HG02798 (cell line): ENCODE results near the gene TCL1A.
"Not testable (repeated sequence)": the region's sequence is repeated elsewhere in the genome, so short reads cannot be mapped to it uniquely, and the experiment has no call there.

ENCODE experiments used
- ATAC-seq: cut with Tn5 transposase; IDR thresholded peaks from one replicate; pipeline ENCODE4 v1.9.1; 2021; ENCODE audit warnings: mild to moderate bottlenecking; ENCODE audit not compliant: unreplicated experiment, poor library complexity

The TCL1A gene

DNA sequence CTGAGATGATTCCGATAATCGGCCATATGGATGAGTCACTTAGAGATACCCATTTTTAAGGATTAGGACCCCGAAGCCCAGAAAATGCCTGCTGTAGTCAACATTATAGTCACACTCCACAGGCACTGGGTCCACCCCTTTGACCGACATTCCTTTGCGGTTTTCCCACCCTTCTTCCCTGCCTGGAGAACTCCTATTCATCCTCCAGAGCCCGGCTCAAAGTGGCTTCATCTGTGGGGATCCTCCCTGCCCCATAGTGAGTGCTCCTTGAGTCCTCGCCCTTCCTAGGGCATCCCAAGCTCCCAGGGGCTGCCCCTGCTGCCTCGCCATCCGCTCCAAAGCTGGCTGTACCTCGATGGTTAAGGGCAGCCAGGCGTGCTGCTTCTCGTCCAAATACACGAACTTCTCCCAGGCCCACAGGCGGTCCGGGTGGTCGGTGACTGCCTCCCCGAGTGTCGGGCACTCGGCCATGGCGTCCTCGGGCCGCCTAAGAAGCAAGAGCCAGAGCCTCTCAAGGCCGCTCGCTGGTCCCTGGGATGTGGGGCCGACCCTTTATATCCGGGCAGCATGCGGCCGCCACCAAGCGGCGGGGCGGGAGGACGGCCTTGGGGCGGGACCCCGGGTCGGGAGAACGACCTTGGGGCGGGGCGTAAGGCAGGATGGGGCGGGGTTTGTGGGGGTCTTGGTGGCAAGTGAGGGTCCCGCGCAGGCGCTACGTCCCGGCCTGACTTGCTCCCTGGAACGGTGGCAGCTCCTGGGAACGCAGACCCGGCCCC, at the start of gene TCL1A:
Gene TCL1A, minus strand, starts transcription at position 530 of the 776 bp plus-strand sequence. Its CDS starts 59 bp downstream, at position 471.
- peak; percentile 78 for ATAC-seq

DNA sequence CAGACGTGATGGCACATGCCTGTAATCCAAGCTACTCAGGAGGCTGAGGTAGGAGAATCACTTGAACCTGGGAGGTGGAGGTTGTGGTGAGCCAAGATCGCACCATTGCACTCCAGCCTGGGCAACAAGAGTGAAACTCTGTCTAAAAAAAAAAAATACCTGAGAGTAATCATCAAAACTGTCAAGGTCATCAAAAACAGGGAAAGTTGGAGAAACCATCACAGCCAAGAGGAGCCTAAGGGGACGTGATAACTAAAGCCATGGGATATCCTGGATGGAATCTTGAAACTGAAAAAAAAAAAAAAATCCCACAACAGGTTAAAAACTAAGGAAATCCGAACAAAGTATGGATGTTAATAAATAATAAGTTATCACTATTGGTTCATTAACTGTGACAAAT, 49.1 kb upstream of the TCL1A start:
- ATAC-seq: not testable (repeated sequence)

- ATAC-seq: no peak
Measured at GRCh38 chr14:95761436-95761835, 47.5 kb upstream of the TCL1A start.

- ATAC-seq: no peak
Measured at GRCh38 chr14:95760596-95760995, 46.7 kb upstream of the TCL1A start.

DNA sequence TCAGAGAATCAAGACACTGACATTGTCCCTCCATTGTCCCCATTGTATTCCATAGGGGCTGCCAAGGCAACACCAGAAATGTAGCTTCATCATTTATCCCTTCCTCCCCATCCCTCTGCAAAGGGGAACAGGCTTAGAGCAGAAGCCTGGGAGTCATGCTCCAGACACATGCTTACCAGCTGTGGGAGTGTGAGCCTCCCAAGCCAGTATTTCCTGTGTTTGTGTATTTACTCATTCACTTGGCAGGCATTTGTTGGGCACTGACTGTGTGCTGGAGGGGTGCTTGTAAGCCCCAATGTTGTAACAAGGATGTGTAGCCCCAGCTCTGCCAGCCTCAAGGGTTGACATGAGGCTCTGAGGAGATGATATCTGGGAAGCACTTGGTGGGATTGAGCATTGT, 46.0 kb upstream of the TCL1A start:
- no peak for ATAC-seq

- ATAC-seq: no peak
Measured at GRCh38 chr14:95758331-95758730, 44.4 kb upstream of the TCL1A start.

GRCh38 chr14:95756751-95757150, 42.8 kb upstream of the TCL1A start:
- no peak for ATAC-seq

GRCh38 chr14:95756127-95756526, 42.2 kb upstream of the TCL1A start:
- no peak for ATAC-seq

DNA sequence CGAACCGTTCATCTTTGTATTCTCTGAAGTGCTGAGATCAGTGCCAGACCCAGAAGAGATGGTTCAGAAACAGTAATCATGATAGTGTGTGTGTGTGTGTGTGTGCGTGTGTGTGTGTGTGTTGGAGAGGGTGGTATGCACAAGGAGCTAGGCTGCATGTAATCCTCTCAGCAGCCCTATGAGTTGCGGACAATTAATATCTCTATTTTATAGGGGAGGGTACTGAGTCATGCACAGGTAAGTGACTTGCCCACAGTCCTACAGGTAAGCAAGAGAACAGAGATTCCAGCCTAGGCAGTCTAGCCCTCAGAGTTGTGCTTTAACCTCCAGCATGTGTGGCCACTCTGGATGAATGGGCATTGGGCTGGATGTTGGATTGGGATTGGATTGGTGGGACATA, 27.9 kb upstream of the TCL1A start:
- ATAC-seq: no peak

GRCh38 chr14:95741038-95741490, 27.1 kb upstream of the TCL1A start:
- no peak for ATAC-seq

DNA sequence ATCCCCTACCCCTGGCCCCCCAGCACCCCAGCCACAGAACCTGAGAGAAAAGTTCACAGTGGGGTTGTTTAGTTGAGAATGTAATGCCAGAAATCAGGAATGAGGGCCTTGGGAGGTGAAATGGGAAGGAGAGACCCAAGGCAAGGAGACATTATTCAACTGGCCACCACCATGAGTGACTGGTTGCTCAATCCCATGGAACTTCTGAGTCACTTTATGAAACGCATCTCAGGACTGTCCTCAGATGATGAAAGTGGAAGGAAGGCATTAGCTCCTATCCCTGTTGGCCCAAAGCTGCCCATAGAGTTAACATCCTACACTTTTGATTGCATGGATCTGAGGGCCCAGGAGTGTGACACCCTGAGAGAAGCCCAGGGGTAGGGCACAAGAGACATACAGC, 25.4 kb upstream of the TCL1A start:
- ATAC-seq: no peak

DNA sequence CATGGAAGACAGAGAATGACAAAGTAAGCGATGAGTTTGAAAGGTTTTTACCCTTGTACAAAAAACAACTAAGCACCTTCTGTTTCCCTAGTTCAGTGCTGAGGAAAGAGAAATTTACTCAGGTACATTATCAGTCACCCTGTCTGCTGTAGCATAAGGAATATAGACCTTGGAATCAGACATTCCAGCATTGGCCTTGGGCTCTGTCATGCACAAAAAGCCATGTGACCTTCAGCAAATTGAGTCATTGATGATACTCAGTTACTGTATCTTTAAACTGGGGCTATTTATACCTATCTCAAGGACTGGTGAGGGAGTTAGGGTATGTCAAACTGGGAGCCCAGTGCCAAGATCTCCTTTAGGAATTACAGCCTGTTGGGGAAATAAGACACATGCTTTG, 19.3 kb upstream of the TCL1A start:
- ATAC-seq: no peak

- ATAC-seq: no peak
Measured at GRCh38 chr14:95730126-95730525, 16.2 kb upstream of the TCL1A start.

DNA sequence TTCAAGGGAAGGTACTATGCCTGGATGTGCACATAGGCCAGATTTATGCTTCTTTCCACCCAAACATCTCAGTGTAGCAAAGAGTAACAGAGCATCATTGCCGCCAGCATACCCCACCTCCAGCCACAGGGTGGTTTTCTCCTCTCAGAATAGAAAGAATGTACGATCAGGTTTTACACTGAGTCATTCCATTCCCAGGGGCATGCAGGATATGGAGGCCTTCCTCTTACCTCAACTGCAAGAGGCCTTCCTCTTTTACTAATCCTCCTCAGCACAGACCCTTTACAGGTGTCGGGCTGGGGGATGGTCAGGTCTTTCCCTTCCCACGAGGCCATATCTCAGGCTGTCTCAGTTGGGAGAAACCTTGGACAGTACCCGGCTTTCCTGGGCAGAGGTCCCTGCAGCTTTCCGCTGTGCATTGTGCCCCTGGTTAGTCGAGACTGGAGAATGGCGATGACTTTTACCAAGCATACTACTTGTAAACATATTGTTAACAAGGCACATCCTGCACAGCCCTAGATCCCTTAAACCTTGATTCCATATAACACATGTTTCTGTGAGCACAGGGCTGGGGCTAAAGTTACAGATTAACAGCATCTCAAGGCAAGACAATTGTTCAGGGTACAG, 15.6 kb upstream of the TCL1A start:
- not testable (repeated sequence) for ATAC-seq

- no peak for ATAC-seq
Measured at GRCh38 chr14:95727056-95727700, 13.3 kb upstream of the TCL1A start.

DNA sequence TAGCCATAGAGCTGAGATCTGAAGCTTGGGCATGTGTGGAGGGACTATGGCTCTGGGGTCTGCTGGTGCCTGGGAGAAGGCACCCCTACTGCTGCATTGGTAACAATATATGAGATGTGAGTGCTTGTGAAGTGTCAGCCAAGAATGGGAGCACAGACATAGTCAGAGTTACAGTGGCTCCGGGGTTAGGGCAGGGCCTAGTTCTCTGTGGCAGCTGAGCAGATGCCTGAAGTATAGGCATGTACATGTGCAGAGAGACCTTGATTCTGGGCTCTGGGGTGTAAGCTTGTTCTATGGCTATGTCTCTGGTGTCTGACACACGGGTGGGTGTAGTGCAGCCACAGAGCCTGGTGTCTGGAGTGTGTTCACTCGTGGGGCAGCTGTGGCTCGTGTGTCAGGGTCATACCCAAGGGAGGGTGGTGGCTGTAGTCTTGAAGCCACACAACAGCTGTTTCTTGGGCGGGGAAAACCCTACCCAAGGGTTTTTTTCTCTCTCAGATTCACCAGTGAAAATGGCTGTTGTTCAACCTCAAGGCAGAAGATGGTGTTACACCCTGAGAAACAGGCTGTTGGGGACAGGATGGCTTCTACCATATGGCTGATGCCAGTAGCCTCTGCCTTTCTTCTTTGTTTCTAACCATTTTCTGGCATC, 11.9 kb upstream of the TCL1A start:
- peak; percentile 88 for ATAC-seq

DNA sequence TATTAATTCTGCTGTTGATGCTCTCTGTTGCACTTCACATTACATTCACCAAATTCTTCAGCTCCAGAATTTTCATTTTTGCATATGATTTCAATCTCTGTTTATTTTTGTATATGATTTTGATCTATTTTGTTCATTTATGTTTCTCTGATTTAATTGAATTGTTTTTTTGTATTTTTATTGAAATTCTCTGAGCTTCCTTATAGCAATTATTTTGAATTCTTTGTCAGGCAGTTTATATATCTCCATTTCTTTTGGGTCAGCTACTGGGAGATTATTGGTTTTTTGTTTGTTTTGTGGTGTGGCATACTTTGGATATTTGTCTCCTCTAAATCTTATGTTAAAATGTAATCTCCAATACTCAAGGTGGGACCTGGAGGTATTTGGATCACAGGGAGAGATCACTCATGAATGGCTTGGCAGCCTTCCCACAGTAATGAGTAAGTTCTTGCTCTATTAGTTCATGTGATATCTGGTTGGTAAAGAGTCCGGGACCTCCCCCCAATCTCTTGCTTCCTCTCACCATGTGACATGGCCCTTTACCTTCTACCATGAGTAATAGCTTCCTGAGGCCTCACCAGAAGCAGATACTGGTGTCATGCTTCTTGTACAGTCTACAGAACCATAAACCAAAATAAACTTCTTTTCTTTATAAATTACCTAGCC, 8.7 kb upstream of the TCL1A start:
- no peak for ATAC-seq

DNA sequence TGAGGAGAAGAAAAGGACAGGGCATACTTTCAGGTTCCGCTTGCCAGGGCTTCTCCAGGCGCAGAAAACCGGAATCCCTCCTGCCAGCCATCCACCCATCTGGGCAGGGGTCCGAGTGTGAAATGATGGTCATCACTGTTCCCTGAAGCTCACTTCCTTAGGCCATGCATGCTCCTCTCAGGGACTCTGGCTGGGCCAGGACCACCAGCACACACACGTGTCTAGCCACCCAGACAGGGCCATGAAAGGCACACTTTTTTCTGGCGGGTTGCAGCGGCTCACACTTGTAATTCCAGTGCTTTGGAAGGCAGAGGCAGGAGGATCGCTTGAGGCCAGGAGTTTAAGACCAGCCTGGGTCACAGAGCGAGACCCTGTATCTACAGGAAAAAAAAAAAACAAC, 1.5 kb downstream of the TCL1A start:
- no peak for ATAC-seq

GRCh38 chr14:95711476-95712176, 2.3 kb downstream of the TCL1A start:
- ATAC-seq: no peak

- no peak for ATAC-seq
Measured at GRCh38 chr14:95710106-95710505, 3.8 kb downstream of the TCL1A start.
